IMR-90 (cell line): Measurements from ENCODE around the gene TLR3. TPM values are rescaled to one million over a fixed set of nuclear protein-coding genes. Genes with fewer than 3 reads are reported as not detected.

Experiments
- ATAC-seq: fragments of 200-7000 bp; cut with Tn5 transposase; 2 replicates; pipeline ENCODE4 v1.9.1; 2020; ENCODE audit warnings: low read depth, mild to moderate bottlenecking, moderate library complexity
- BruUV-seq: library from RNA; stranded (reverse); fragments of 400-500 nt; replicated peaks from 2 replicates; lab custom pipeline; 2021; lab: Mats Ljungman, UMichigan
- CTCF ChIA-PET: fragments of 300-600 bp; formaldehyde crosslinking; extraction: SDS; loops from one replicate; lab custom pipeline; 2021; ENCODE audit warnings: antibody characterized with exemption; lab: Yijun Ruan, JAX
- POLR2A ChIA-PET: fragments of 300-600 bp; sonication (Branson Sonifier 250); formaldehyde crosslinking; loops from one replicate; lab custom pipeline; 2022; ENCODE audit warnings: antibody characterized with exemption; ENCODE audit not compliant: unreplicated experiment; lab: Charles Lee
- DNase-seq: peaks from one replicate; pipeline ENCODE4 v3.0.0; 2013
- H2AFZ ChIP-seq: replicated peaks from 2 replicates; pipeline ENCODE3; 2013; ENCODE audit warnings: low read length, mild to moderate bottlenecking; ENCODE audit not compliant: poor library complexity
- H2AK5ac ChIP-seq: 2 replicates; pipeline ENCODE4 v1.6.1; 2013; ENCODE audit warnings: low read depth, low read length, inconsistent platforms
- H2AK9ac ChIP-seq: replicated peaks from 2 replicates; pipeline ENCODE3; 2013; ENCODE audit warnings: mild to moderate bottlenecking, low read depth, low read length, moderate library complexity; ENCODE audit not compliant: poor library complexity
- H2BK120ac ChIP-seq: 2 replicates; pipeline ENCODE4 v1.6.1; 2013; ENCODE audit warnings: low read depth, low read length, inconsistent platforms
- H2BK15ac ChIP-seq: 3 replicates; pipeline ENCODE4 v1.6.1; 2013; ENCODE audit warnings: low read depth, low read length, inconsistent platforms
- H2BK20ac ChIP-seq: 2 replicates; pipeline ENCODE4 v1.6.1; 2013; ENCODE audit warnings: low read depth, mild to moderate bottlenecking, inconsistent platforms, low read length, moderate library complexity
- H2BK5ac ChIP-seq: 2 replicates; pipeline ENCODE4 v1.6.1; 2013; ENCODE audit warnings: mild to moderate bottlenecking, low read depth, low read length, inconsistent platforms; ENCODE audit not compliant: poor library complexity, severe bottlenecking
- H3K14ac ChIP-seq: replicated peaks from 2 replicates; pipeline ENCODE4 v1.6.1; 2013; ENCODE audit warnings: low read depth, low read length, inconsistent platforms
- H3K18ac ChIP-seq: 2 replicates; pipeline ENCODE4 v1.6.1; 2013; ENCODE audit warnings: low read depth, low read length, control low read depth
- H3K23ac ChIP-seq: 2 replicates; pipeline ENCODE4 v1.6.1; 2013; ENCODE audit warnings: low read depth, low read length, inconsistent platforms
- H3K27ac ChIP-seq: 2 replicates; pipeline ENCODE4 v1.5.1; 2013; ENCODE audit warnings: mild to moderate bottlenecking, control low read depth, low read length; ENCODE audit not compliant: insufficient read depth
- H3K27me3 ChIP-seq: 2 replicates; pipeline ENCODE4 v1.6.1; 2013; ENCODE audit warnings: low read length; ENCODE audit not compliant: control insufficient read depth, insufficient read depth
- H3K36me3 ChIP-seq: 2 replicates; pipeline ENCODE4 v1.6.1; 2013; ENCODE audit warnings: low read length, mixed read lengths; ENCODE audit not compliant: control insufficient read depth, insufficient read depth
- H3K4ac ChIP-seq: 2 replicates; pipeline ENCODE4 v1.6.1; 2013; ENCODE audit warnings: low read depth, low read length, inconsistent platforms
- H3K4me1 ChIP-seq: 2 replicates; pipeline ENCODE4 v1.6.1; 2013; ENCODE audit warnings: low read length, mixed read lengths; ENCODE audit not compliant: control insufficient read depth, insufficient read depth
- H3K4me2 ChIP-seq: 2 replicates; pipeline ENCODE4 v1.6.1; 2013; ENCODE audit warnings: low read depth, mild to moderate bottlenecking, control low read depth, low read length, moderate library complexity
- H3K4me3 ChIP-seq: 2 replicates; pipeline ENCODE4 v1.5.1; 2013; ENCODE audit warnings: low read depth, mild to moderate bottlenecking, control low read depth, low read length, moderate library complexity; ENCODE audit not compliant: insufficient read depth
- H3K56ac ChIP-seq: 2 replicates; pipeline ENCODE4 v1.6.1; 2013; ENCODE audit warnings: low read length, inconsistent platforms; ENCODE audit not compliant: insufficient read depth; ENCODE audit errors: extremely low read depth
- H3K79me1 ChIP-seq, 2 experiments: 2 replicates each; pipeline ENCODE4 v1.6.1; 2013; ENCODE audit warnings: low read length in 2 of 2, inconsistent platforms in 1 of 2, low read depth in 1 of 2
- H3K9ac ChIP-seq: 2 replicates; pipeline ENCODE4 v1.6.1; 2013; ENCODE audit warnings: low read depth, low read length, control low read depth
- H3K9me1 ChIP-seq: 2 replicates; pipeline ENCODE4 v1.6.1; 2013; ENCODE audit warnings: low read length, inconsistent platforms; ENCODE audit not compliant: insufficient read depth
- H3K9me3 ChIP-seq: 2 replicates; pipeline ENCODE4 v1.6.1; 2013; ENCODE audit warnings: low read length; ENCODE audit not compliant: control insufficient read depth, insufficient read depth
- H4K20me1 ChIP-seq: 2 replicates; pipeline ENCODE4 v1.6.1; 2013; ENCODE audit warnings: low read length, inconsistent platforms; ENCODE audit not compliant: insufficient read depth
- H4K5ac ChIP-seq: 2 replicates; pipeline ENCODE4 v1.6.1; 2013; ENCODE audit warnings: mild to moderate bottlenecking, low read depth, low read length, control low read depth
- H4K8ac ChIP-seq, 2 experiments: 2 replicates each; pipeline ENCODE4 v1.6.1; 2013; ENCODE audit warnings: low read depth in 2 of 2, low read length in 2 of 2, control low read depth in 1 of 2, inconsistent platforms in 1 of 2
- H4K91ac ChIP-seq: 2 replicates; pipeline ENCODE4 v1.6.1; 2013; ENCODE audit warnings: low read depth, low read length, inconsistent platforms; ENCODE audit not compliant: insufficient read depth
- FOS ChIP-seq: fragments of 150-350 bp; IDR thresholded peaks from 2 replicates; pipeline ENCODE4 v1.6.1; 2016; ENCODE audit warnings: low read depth, low read length
- MAFK ChIP-seq: IDR thresholded peaks from 2 replicates; pipeline ENCODE4 v1.6.1; 2012; ENCODE audit warnings: low read depth, low read length, improper control_type of control experiment
- MXI1 ChIP-seq: IDR thresholded peaks from 2 replicates; pipeline ENCODE4 v1.6.1; 2012; ENCODE audit warnings: low read depth, mild to moderate bottlenecking, low read length, moderate library complexity, borderline replicate concordance
- WGBS, 2 experiments: methylation state at CpG; one replicate each; pipeline versions ENCODE4 v1.1.5 to v1.1.7; 2013; ENCODE audit warnings: missing lambda C conversion rate in 2 of 2; ENCODE audit not compliant: insufficient read length in 1 of 2; ENCODE audit errors: extremely low coverage in 2 of 2; 5-methylcytosine and 5-hydroxymethylcytosine counted together
- dilution Hi-C: fragments of 300-500 bp; cut with HindIII; formaldehyde crosslinking; loops from one replicate; pipeline ENCODE4 v1.14.3; 2018; ENCODE audit warnings: low sequenced_read_pairs; ENCODE audit not compliant: unreplicated experiment
- in situ Hi-C: fragments of 300-500 bp; cut with MboI; formaldehyde crosslinking; loops from 3 replicates; pipeline ENCODE4 v1.14.3; 2019; ENCODE audit warnings: low sequenced_read_pairs, inconsistent platforms, mixed read lengths
- intact Hi-C: fragments of 100-400 bp; cut with micrococcal nuclease; formaldehyde crosslinking; loops from 2 replicates; pipeline ENCODE4 v1.10.0; 2022
- polyA plus RNA-seq, 3 experiments: library from polyadenylated mRNA; depleted of rRNA; stranded (reverse); fragments of >200 nt; gene quantifications; 2 replicates each; pipeline ENCODE4 v1.2.3, GENCODE V29; 2012; ENCODE audit warnings: low replicate concordance in 1 of 3
- total RNA-seq: library from RNA; depleted of rRNA; stranded (reverse); fragments of >200 nt; gene quantifications from 2 replicates; pipeline ENCODE4 v1.2.3, GENCODE V29; 2012

The TLR3 gene
- total and polyA plus RNA-seq, 2 of the 4 experiments (the other 2 are of a cell fraction), result 0.12 to 0.36 TPM

DNA sequence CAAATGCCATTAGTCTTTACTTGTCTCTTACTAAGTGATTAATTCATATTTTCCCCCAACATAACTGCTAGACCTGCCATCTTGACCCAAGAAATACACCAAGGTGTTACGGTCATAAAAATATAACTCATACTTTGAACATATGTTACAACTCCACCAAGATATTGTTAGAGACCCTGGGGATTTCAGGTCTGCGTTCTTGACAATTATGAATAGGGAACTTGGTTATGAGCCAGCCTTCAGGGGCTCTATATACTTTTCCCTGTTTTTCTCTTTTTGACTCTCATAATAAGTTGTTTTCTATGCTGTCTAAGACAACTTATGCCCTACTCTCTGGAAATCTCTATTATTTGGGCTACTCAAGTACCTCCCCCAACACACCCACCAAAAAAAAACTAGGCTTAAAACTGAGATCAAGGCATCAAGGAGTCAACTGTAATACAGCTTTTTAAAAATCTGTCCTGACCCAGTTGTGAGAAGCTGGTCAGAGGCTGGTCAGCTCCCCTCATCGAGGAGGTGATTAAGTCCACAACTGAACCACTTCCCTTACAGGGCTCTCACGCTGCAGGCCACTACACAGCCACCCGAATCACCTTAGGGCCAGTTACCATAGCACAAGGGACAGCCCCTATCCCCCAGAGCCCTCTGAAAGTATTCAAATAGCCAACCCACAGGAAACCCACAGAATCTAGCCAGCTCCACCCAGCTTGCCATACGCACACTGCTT lies 10.5 kb upstream of the TLR3 start:
- Histone ChIP-seq H4K91ac (no peak overlapping the region), H3K4me1 (no peaks in the 10 kb centered on the region), H3K56ac (no peak overlapping the region), H2BK20ac (no peak overlapping the region), H2AK5ac (no peak overlapping the region), H4K8ac (no peak overlapping the region), H3K18ac (no peak overlapping the region), H3K14ac (no peak overlapping the region), H2BK15ac (no peak overlapping the region), H3K4me2 (no peak overlapping the region), H4K20me1 (no peaks in the 10 kb centered on the region), H3K27ac (no peak overlapping the region), H3K9me3 (no peaks in the 10 kb centered on the region), H3K36me3 (no peaks in the 10 kb centered on the region), H3K4me3 (no peak overlapping the region), H3K9me1 (no peaks in the 10 kb centered on the region), H3K9ac (no peak overlapping the region), H2AFZ (no peak overlapping the region), H3K4ac (no peak overlapping the region), H3K27me3 (no peaks in the 10 kb centered on the region), H4K5ac (no peak overlapping the region), H2BK5ac (no peak overlapping the region), H3K79me1 (no peaks in the 10 kb centered on the region), H2AK9ac (no peak overlapping the region), H2BK120ac (no peak overlapping the region), H3K23ac (no peak overlapping the region)
- in situ Hi-C loops, result no loop called here
- ChIA-PET CTCF (no interaction called here), POLR2A (no interaction called here)
- WGBS, 2 experiments, result no CpG with 5 or more reads among the region's 6 CpGs
- TF ChIP-seq MAFK (no peak), MXI1 (no peak), FOS (no peak)
- DNase-seq (no peak), ATAC-seq (no peak)
- dilution Hi-C loops, result no loop called here
- intact Hi-C loops, result no loop called here
- no TSS peak for BruUV-seq
